Natural killer cell (primary cell): ENCODE data around the gene FRMD3. TPM values are rescaled to one million over a fixed set of nuclear protein-coding genes. Genes with fewer than 3 reads are reported as not detected.

Experiments
- ATAC-seq, 3 donors: fragments of 150-1000 bp in 2 of 3; fragments of 200-7000 bp in 1 of 3; cut with Tn5 transposase; 1 replicate in 1 of 3; 2 replicates in 2 of 3; pipeline ENCODE4 v1.10.0; 2021; ENCODE audit warnings: mild to moderate bottlenecking in 2 of 3, moderate library complexity in 2 of 3
- DNase-seq, 2 donors: peaks; one replicate each; pipeline versions ENCODE4 v3.0.0 to v3.0.0-alpha.2; 2013 to 2021; ENCODE audit warnings: mixed read lengths in 1 of 2
- H3K27ac ChIP-seq: one replicate; pipeline ENCODE4 v1.5.1; 2013; ENCODE audit warnings: mild to moderate bottlenecking, low read length
- H3K27me3 ChIP-seq: one replicate; pipeline ENCODE4 v1.6.1; 2013; ENCODE audit warnings: low read length; ENCODE audit not compliant: control insufficient read depth, insufficient read depth
- H3K36me3 ChIP-seq: one replicate; pipeline ENCODE4 v1.6.1; 2013; ENCODE audit warnings: low read length; ENCODE audit not compliant: control insufficient read depth, insufficient read depth
- H3K4me1 ChIP-seq: one replicate; pipeline ENCODE4 v1.6.1; 2013; ENCODE audit warnings: low read length; ENCODE audit not compliant: control insufficient read depth, insufficient read depth
- H3K4me3 ChIP-seq: one replicate; pipeline ENCODE4 v1.5.1; 2013; ENCODE audit warnings: low read length
- H3K9me3 ChIP-seq: one replicate; pipeline ENCODE4 v1.6.1; 2013; ENCODE audit warnings: low read length; ENCODE audit not compliant: control insufficient read depth, insufficient read depth
- H3K27ac Mint-ChIP-seq, 2 donors: one replicate each; pipeline ENCODE4 v1.8.0; 2022; ENCODE audit warnings: mild to moderate bottlenecking in 2 of 2, mixed read lengths in 2 of 2, moderate library complexity in 1 of 2
- H3K27me3 Mint-ChIP-seq, 2 donors: one replicate each; pipeline ENCODE4 v1.8.0; 2022; ENCODE audit warnings: low read depth in 2 of 2, mixed read lengths in 2 of 2
- H3K36me3 Mint-ChIP-seq: one replicate; pipeline ENCODE4 v1.8.0; 2022; ENCODE audit warnings: mixed read lengths
- H3K4me1 Mint-ChIP-seq, 2 donors: one replicate each; pipeline ENCODE4 v1.8.0; 2022; ENCODE audit warnings: mixed read lengths in 2 of 2
- H3K4me3 Mint-ChIP-seq: one replicate; pipeline ENCODE4 v1.8.0; 2022; ENCODE audit warnings: mild to moderate bottlenecking, moderate library complexity, mixed read lengths
- H3K9me3 Mint-ChIP-seq, 2 donors: one replicate each; pipeline ENCODE4 v1.8.0; 2022; ENCODE audit warnings: mixed read lengths in 2 of 2
- CTCF ChIP-seq: fragments of 200-600 bp; IDR thresholded peaks from one replicate; pipeline ENCODE4 v1.8.0; 2022; ENCODE audit warnings: antibody characterized with exemption
- WGBS: methylation state at CpG from one replicate; pipeline ENCODE4 v1.1.7; 2013; ENCODE audit warnings: missing lambda C conversion rate; ENCODE audit not compliant: insufficient coverage; 5-methylcytosine and 5-hydroxymethylcytosine counted together
- intact Hi-C: fragments of 100-400 bp; cut with micrococcal nuclease; formaldehyde crosslinking; loops from one replicate; pipeline ENCODE4 v1.14.2; 2022
- total RNA-seq, 4 donors: library from RNA; stranded (reverse); fragments of 120-200 nt in 1 of 4; gene quantifications; one replicate each; pipeline versions ENCODE4 v1.2.3 to v1.2.4, GENCODE V29; 2013 to 2022

FRMD3 gene
- total RNA-seq, 3 donors from 2014 or later (not counting 1 experiment from before 2014, with no cell fraction given), result 1.2 to 2.4 (median 2.1) TPM

DNA sequence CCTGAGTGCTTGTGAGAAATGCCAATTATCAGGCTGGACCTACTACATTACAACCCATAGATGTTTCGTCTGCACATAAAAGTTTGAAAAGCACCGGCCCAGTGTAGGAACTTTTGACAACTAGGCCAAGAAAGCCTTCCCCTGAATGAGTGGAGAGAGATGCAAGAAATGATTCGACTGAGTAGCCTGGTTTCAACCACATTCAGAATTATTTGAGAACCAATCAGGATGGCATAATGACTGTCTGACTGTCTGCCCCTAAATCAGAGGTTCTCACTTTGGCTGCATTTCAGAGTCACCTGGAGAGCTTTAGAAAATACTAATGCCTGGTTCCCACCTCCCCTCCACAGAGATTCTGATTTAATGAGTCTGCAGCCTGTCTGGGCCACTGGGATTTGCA lies 61.1 kb downstream of the FRMD3 start:
- WGBS, result 87% methylated on average over 2 of the region's 3 CpGs
- intact Hi-C loops, result no loop called here
- Histone ChIP-seq H3K27ac (no peak overlapping the region), H3K4me1 (peaks cover 8% of the 10 kb centered on the region), H3K9me3 (no peaks in the 10 kb centered on the region), H3K4me3 (no peak overlapping the region), H3K36me3 (no peaks in the 10 kb centered on the region), H3K27me3 (no peaks in the 10 kb centered on the region)
- no peak overlapping the region for H3K4me3 Mint-ChIP-seq
- H3K4me1 Mint-ChIP-seq, result peaks cover 14 to 16% of the 10 kb centered on the region in 2 donors
- H3K9me3 Mint-ChIP-seq, result peaks cover 3 to 8% of the 10 kb centered on the region in 2 donors
- peaks cover 5 to 15% of the 10 kb centered on the region in 2 donors for H3K27me3 Mint-ChIP-seq
- TF ChIP-seq CTCF, result no peak
- H3K27ac Mint-ChIP-seq, result no peak overlapping the region
- no peaks in the 10 kb centered on the region for H3K36me3 Mint-ChIP-seq
- ATAC-seq, result no peak
- DNase-seq, result no peak

DNA sequence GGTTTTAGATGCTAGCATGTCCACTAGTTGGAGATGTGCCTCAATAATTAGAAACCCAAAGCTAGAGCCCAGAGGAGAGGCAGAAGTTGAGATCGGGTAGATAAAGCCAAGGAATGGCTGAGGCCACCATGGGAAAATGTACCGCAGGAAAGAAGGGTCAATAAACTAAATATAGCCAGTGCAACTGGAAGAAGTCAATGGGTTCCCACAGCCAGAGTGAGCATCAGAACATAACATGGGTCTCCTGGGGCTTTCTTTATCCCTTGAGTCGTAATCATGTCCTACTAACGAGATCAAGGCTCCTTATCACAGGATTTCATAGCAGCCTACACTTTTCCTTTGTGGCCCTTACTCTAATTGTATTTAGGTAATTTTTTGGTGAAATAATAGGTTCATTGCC lies 61.7 kb downstream of the FRMD3 start:
- H3K4me1 ChIP-seq, result peaks cover 8% of the 10 kb centered on the region
- Mint-ChIP-seq H3K4me1 (peaks cover 14 to 16% of the 10 kb centered on the region in 2 donors), H3K36me3 (no peaks in the 10 kb centered on the region), H3K27ac (no peak overlapping the region), H3K4me3 (no peak overlapping the region), H3K9me3 (peaks cover 3 to 8% of the 10 kb centered on the region in 2 donors), H3K27me3 (peaks cover 5 to 8% of the 10 kb centered on the region in 2 donors)
- no peak for DNase-seq
- H3K27ac ChIP-seq, result no peak overlapping the region
- intact Hi-C loops, result no loop called here
- 80% methylated on average over 4 of the region's 4 CpGs for WGBS
- H3K4me3 ChIP-seq, result no peak overlapping the region
- H3K9me3 ChIP-seq, result no peaks in the 10 kb centered on the region
- no peak for ATAC-seq
- H3K36me3 ChIP-seq, result no peaks in the 10 kb centered on the region
- H3K27me3 ChIP-seq, result no peaks in the 10 kb centered on the region
- TF ChIP-seq CTCF, result no peak

DNA sequence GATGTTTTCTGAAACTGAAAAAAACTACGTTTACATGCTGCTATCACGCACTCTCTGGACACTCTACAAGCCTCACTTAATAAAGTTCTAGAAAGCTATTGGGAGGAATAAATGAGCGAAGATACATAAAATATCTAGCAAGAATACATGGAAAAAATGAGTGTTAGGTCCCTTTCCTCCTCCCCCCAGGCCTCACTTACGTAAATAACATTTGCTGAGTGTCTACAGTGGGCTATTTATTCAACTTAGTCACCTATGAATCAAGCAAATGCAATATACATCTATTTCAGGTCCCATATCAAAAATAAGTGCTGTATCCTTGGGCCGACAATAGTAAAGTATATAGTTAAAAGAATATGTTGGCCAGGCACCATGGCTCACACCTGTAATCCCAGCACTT lies 62.5 kb downstream of the FRMD3 start:
- H3K36me3 Mint-ChIP-seq, result no peaks in the 10 kb centered on the region
- Histone ChIP-seq H3K4me3 (no peak overlapping the region), H3K4me1 (peaks cover 8% of the 10 kb centered on the region), H3K27ac (no peak overlapping the region), H3K9me3 (no peaks in the 10 kb centered on the region), H3K36me3 (no peaks in the 10 kb centered on the region), H3K27me3 (no peaks in the 10 kb centered on the region)
- peaks cover 5 to 7% of the 10 kb centered on the region in 2 donors for H3K27me3 Mint-ChIP-seq
- intact Hi-C loops, result no loop called here
- no peak for TF ChIP-seq CTCF
- DNase-seq (no peak), ATAC-seq (no peak)
- peaks cover 3 to 8% of the 10 kb centered on the region in 2 donors for H3K9me3 Mint-ChIP-seq
- H3K4me3 Mint-ChIP-seq, result no peak overlapping the region
- H3K4me1 Mint-ChIP-seq, result peaks cover 14 to 16% of the 10 kb centered on the region in 2 donors
- no peak overlapping the region for H3K27ac Mint-ChIP-seq
- 100% methylated on average over 2 of the region's 5 CpGs for WGBS

- H3K4me3 ChIP-seq, result no peak overlapping the region
Observed at GRCh38 chr9:83474631-83475030, 63.6 kb downstream of the FRMD3 start.

More at GRCh38 chr9:83474631-83475030, 63.6 kb downstream of the FRMD3 start:
- Histone ChIP-seq H3K9me3 (no peaks in the 10 kb centered on the region), H3K4me1 (peaks cover 8% of the 10 kb centered on the region), H3K27me3 (no peaks in the 10 kb centered on the region), H3K36me3 (no peaks in the 10 kb centered on the region), H3K27ac (no peak overlapping the region)
- peaks cover 3 to 8% of the 10 kb centered on the region in 2 donors for H3K9me3 Mint-ChIP-seq
- no peak overlapping the region for H3K4me3 Mint-ChIP-seq
- H3K27ac Mint-ChIP-seq, result peak overlapping the region in 1 of 2 donors; percentile 93
- H3K27me3 Mint-ChIP-seq, result peaks cover 5 to 7% of the 10 kb centered on the region in 2 donors
- H3K4me1 Mint-ChIP-seq, result peaks cover 14 to 16% of the 10 kb centered on the region in 2 donors
- DNase-seq (no peak), ATAC-seq (no peak)
- TF ChIP-seq CTCF, result no peak
- intact Hi-C loops, result no loop called here
- no peaks in the 10 kb centered on the region for H3K36me3 Mint-ChIP-seq
